HUDEP-2 (cell line): ENCODE measurements around the gene USP28.
A peak's percentile ranks its signal among the peaks of the same experiment; 100 is the strongest.
"Not testable (repeated sequence)": the region's sequence is repeated elsewhere in the genome, so short reads cannot be mapped to it uniquely, and the experiment has no call there.

Experiments
- DNase-seq, 76 experiments: peaks; one replicate each; lab custom pipeline; 2025; ENCODE audit not compliant: unreplicated experiment in 76 of 76; lab: John Stamatoyannopoulos, UW

Gene USP28

DNA sequence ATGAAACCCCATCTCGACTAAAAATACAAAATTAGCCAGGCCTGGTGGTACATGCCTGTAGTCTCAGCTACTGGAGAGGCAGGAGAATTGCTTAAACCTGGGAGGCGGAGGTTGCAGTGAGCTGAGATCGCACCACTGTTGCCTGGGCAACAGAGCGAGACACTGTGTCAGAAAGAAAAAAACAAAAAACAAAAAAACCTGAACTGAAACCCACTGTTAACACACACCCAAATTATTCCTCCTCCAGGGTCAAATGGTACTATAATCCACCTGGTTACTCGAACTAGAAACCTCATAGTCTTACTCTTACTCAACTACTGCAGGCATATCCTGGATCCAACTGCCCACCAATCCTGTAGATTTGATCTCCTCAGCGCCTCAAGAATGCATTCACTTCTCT, 35.5 kb downstream of the USP28 start:
- DNase-seq: no peak

DNA sequence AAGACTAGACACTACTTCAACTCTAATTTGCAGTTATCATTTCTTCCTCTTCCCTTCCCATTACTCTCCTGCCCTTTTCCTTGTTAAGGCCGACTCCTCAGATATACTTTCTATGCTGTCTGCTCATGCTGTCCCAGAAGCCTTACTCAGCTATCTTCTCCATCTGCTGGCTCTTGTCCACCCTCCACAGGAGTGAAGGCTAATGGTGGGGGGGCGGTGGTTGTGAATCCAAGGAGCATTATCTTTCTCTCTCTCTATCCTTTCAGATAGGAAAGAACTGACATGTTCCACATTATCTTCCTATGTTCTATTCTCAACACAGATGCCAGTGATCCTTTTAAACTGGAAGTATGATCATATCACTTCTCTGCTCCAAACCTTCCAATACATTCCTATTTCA, 37.4 kb downstream of the USP28 start:
- no peak for DNase-seq

DNA sequence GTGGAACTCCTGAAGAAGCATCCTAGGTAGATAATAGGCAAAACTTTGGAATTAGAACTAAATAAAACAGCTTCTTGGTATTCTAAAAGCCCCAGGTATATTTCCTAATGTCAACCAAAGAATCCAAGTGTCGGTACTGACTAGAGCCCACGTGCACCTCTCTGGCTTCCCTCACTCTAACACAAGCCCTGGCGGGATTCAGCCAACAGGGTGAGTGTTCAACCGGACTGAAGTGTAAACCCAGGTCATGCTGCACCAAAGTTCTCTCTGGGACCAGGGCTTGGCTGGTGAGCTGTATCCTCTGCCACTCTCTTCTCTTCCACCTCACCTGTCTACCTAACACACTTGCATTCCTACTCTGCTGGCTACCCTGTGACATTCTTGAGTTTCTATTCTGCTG, 40.1 kb downstream of the USP28 start:
- no peak for DNase-seq

DNA sequence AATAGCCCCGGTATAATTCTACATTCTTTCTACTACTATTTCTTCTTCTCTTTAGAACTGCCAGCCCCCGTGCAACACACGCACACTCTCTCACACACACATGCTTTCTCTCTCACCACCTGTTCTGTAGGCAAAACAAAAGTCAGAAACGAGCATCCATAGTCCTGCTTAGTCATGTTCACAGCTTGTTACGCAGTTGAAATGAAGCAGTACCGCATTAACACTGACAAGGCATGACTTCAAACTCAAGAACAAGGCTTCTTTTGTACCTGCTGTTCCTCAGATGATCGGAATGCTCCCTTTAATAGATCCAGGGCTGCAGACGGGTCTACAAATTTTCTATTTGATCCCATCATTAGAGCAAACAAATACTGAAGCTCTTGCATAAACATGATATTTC, 42.2 kb downstream of the USP28 start:
- no peak for DNase-seq

DNA sequence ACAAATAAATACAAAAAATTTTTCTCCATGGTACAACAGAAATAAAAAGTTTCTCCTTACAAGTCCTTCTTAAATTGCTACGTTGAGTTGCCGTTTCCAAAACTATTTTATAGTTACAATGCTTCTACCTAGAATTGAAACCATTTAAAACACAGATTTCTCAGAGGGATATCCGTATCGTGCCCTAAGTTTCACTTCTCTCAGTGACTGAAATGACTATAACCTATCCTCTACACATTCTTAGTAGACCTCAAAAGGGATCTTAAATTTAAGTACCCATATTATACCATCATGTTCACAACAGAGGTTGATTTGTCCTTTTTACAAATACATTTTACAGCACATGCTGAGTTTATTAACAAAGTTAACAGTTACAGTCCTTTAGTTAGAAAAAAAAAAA, 44.1 kb downstream of the USP28 start:
- no peak for DNase-seq

DNA sequence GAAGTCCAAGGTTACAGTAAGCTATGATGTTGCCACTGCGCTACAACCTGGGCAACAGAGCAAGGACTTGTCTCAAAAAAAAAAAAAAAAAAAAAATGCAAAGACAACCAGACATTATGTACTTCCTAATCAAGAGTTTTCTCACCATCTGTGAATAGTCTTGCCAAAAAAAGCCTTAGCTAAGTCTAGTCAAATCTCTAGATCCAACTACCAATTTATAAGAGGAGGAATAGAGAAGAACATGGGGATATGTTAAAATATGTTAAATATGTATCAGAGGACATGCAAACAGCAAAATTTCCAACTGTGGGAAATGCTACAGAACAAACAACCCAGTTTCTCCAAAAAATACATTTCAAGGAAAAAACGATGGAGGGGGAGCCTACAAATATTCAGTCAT, 45.6 kb downstream of the USP28 start:
- no peak for DNase-seq

DNA sequence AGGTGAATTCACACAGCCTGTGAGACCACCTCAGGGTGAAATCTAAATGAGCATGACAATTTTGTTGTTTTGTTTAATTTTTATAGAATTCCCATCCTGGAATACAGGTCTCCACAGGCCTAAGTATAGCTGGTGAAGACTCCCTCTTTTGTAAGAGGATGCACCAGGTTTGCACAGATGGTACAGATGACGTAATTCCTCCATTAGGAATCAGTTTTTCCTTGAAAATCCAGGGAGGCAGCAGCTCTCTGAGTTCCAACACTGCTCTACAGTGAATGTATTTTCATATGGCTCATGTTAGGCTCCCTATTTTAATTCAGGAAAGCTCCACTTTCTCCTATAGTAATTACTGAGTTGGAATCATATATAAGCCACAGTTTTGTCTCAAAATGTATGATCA, 47.2 kb downstream of the USP28 start:
- no peak for DNase-seq

DNA sequence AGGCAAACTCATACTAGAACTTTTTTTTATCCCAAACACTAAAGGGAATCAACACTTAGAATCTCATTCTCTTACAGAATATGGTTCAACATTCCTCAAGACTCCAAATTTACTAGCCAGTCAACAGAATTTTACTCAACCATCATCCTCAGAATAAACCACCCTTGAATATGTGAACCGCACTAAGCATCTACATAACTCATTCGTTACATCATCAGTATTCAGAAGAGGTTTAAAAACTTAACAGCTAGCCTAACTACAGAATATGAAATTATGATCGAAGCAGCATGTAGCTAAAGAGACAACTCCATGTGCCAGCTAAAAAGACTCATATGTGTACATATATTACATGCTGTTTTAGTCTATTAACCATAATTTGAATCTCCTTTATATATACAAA, 47.9 kb downstream of the USP28 start:
- no peak for DNase-seq

DNA sequence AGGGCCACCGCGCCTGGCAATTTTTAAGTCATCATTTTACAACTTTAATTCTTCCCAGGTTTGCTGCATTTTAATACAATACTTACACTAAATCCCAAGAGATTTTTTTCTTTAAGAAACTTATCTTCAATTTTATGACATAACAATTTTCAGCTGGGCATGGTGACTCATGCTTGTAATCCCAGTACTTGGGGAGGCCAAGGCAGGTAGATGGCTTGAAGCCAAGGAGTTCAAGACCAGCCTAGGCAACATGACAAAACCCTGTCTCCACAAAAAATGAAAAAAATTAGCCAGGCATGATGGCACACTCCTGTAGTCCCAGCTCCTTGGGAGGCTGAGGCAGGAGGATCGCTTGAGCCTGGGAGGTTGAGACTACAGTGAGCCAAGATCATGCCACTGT, 56.9 kb downstream of the USP28 start:
- DNase-seq: peak in 1 of 76 experiments; percentile 3

DNA sequence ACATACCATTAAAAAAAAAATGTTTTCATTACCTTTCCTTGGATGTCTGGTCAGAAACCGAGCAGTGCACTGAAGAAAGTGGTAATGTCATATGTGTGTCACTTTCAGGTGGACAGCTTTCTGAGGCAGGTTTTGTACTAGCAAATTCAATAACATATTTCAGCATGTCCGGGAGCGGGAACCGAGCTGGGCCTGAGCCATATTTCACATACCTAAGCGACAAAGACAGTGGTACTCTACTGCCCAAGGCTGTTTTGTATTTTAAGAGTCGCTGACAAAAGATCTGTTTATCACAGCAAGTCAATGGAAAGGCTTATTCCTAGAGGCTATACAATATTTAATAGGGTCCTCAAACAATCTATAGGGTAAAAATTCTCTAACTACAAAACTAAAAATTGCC, 57.7 kb downstream of the USP28 start:
- no peak for DNase-seq

DNA sequence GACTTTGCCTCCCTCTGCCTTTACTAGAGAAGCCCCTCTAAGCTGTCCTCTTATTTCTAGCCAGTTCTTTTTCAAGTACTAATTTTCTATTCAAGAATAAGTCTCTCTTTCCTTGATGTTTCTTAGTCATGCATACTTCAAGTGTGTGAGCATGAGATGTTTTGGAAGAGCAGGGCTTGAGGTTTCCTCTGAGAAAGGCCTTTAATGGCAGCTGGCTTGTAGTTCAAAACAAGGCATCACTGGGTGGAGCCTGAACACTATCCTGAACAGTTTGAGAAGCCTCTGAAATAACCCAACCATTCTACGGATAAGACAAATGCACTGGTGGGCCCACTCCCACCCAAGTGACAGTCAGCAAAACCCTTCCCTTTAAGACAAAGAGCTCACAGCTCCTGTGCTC, 58.2 kb downstream of the USP28 start:
- no peak for DNase-seq

DNA sequence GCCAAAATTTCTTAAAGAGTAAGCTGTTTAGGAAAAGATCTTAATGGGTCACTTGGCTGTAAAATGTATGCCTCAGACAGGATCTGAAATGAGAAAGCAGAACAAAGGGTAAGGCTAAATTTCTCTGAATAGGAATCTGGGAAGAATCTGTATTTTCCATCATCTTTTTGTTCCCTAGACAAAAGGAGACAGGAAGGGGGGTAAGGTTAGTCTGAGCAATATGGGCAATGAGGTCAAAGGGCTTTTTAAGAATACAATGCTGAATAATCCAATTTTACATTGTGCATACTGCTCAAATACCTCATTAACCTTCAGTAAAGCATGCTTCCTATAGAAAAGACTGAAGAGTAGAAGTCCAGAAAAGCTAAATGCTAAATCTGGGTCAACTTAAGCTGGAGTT, 61.2 kb downstream of the USP28 start:
- DNase-seq: no peak

DNA sequence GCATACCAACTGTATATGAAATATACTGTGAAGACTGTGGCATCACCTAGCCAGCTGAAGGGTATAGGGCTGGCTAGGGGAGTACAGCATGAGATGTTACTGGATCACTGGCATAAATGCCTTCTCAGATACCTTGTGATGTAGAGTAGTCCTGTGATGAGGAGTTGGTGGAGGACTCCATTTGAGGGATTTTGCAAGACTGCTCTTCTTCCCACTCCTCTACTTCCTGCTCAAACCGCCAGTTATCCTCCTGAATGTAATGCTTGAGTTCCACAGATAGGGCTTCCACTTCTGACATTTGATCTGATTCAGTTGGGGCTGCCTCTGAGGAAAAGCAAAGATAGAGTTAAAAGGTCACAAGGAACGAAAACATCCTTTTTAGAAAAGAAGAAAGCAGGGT, 66.4 kb downstream of the USP28 start:
- no peak for DNase-seq

DNA sequence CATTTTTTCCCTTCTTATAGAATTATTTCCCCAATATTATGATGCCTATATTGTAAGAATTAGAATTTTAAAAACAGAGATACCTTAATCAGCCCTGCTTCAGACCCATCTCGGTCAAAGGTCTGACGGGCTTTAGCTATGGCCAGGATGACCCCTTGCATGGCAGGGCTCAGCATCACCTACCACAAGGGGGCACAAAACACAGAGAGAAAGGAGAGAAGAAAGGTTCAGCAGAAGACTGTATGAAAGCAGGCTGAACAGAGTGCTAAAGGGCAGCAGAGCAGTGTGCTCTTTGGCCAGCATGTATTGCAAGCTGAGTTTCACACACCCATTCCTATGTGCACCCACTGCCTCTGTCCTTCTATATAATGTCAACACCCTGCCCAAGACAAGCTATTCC, 69.0 kb downstream of the USP28 start:
- peak in 31 of 76 experiments; percentile 1 to 50 (median 12) for DNase-seq

DNA sequence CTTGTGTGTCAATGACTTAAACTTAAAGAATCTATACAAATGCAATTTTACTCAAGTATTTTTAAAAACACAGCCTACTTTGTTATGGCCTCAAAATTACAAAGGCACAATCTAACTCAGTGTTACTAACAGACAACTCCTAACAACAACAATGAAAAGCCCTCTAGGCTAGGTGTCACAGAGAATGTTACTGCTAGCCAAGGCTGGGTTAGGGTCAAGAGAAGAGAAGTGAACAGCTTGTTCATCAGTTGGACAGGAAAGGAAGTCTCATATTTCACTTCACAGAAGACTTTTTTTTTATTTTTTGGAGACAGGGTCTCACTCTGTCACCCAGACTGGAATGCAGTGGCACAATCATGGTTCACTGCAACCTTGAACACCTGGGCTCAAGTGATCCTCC, 69.7 kb downstream of the USP28 start:
- no peak for DNase-seq

DNA sequence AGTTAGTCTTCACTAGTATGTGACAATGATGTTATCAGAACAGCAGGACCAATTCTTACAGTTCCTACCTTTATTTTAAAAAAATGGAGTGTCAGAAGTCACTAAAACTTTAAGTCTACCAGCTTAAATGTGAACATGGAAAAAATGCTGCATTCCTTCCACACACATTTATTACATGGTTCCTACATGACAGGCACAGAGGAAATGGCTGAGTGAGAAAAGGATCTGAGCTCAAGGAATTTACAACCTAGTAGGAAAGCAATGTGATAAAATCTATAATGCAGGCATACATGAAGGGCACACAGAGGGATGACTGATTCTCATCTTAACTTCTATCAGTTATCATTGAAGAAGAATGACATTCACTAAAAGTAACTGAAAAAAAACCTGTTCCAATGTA, 72.8 kb downstream of the USP28 start:
- no peak for DNase-seq

DNA sequence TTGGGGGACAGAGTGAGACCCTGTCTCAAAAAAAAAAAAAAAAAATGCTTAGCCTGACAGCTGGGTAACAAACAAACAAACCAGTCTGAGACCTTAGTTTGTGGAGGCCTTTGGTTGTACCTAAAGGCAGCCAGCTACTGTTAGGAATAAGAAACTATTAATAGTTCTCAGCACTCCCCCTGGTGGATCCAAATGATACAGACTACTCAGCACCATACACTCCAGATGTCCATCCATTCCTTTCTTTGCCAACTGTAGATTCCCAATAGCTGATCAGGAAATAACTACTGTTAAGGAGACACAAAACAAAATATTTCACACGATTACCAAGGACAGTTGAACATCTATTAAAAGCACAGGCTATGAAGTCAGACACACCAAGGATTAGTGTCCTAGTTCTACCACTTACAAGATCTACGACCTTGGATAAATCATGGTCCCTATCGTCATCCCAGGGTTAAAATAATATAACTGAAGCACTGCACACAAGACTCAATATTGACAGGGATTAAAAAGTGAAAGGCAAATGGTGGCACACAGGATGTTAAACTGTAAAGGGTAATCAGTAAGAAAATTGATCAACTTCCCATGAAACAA, 78.6 kb downstream of the USP28 start:
- peak in 16 of 76 experiments; percentile 2 to 38 (median 18) for DNase-seq

DNA sequence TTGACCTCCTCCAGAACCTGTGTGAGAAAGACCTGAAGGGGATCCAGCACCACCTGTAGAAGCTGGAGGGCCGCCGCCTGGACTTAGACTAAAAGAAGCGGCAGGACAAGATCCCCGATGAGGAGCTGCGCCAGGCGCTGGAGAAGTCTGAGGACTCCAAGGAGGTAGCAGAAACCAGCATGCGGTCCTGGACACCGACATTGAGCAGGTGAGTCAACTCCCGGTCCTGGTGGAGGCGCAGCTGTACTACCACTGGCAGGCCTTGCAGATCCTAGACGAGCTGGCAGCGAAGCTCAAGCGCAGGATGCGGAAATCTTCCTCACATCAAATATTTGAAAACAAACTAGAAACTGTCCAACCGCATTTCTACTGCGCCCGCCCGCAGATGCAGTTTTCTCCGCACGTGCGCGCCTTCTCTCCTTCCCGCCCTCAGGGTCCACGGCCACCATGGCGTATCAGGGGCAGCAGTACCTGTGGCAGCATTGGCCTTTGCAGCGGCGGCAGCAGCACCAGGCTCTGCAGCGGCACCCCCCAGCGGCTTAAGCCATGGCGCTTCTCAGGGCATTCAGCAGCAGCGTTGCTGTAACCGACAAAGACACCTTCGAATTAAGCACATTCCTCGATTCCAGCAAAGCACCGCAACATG, 85.6 kb downstream of the USP28 start:
- no peak for DNase-seq

DNA sequence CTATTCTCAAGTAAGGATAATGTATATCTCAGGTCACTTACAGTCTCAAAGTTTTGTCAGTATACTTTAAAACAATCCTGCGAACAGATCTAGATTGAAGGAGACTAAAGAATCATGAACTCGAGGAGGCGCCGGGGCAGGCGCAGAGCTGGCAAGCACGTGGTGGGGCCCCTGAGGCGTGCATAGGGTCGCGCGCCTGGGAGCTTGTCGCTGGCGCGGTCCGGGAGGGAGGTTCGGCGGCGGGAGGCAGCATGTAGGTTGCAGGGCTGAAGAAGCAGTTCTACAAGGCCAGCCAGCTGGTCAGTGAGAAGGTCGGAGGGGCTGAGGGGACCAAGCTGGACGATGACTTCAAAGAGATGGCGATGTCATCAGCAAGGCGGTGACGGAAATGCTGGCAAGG, 86.4 kb downstream of the USP28 start:
- DNase-seq: not testable (repeated sequence)

DNA sequence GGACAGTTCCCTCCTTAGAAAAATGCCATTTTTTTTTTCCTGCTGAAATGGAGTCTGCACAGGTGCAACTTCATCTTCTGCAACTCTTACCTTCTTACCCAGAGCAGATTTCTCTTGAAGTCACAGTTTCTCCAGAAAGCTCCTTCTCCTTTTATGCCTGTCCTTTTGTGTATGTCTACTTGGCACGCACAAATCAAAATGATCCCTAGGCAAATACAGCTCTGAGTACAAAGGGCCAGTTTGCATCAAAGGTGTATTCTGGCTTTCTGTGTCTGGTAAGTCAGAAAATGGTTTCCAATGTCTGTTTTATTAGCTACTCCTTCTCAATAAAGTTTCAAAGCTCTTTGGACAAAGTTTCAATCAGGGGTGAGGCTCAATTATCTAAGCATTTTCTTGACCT, 93.2 kb downstream of the USP28 start:
- DNase-seq: no peak

DNA sequence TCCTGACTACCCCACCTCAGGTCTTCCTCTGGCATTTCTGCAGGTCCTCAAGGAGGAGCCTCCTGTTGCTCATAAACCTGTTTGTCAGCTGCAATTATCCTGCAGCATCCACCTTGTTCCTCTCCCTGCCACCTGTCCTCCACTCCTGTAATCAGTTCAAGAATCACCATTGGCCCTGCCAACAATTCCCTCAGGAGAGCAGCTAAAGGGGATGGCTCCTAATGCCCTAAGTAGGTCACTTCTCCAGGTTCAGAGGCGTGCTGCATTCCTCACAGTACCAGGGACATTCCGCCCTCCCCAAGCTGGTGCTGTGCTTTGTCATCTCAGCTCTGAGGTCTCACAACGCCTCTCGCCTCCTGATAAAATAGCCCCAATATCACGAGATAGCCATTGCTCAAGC, 93.7 kb downstream of the USP28 start:
- no peak for DNase-seq

DNA sequence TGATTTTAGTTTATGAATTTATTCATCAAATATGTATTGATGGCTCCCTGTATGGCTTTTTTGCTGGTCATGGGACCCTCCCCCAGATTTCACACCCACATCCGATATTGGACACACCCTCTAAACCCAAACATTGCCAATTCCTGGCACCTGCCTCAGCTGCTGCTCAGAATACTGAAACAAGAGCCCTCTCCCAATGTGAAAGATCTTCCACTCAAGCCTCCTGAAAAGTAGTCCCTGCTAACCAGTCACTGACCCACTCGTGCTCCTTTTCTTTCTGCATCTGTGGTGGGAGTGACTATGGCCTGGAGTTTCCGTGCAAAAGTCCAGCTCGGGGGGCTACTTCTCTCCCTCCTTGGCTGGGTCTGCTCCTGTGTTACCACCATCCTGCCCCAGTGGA, 95.9 kb downstream of the USP28 start, which contains the start of gene CLDN25:
TSS of gene CLDN25 (plus strand) at position 301 of the 400 bp plus-strand sequence. CDS start at position 301, 0 bp downstream.
- DNase-seq: no peak
